Measurements from ENCODE around the gene SHISA9.

The SHISA9 gene

GRCh38 chr16:12927591-12927990 is 26.2 kb downstream of the SHISA9 start:
- H3K4me1 ChIP-seq (ENCODE audit: insufficient read depth, low read length, poor library complexity, severe bottlenecking): no peaks in the 10 kb centered on the region
- H2AFZ ChIP-seq (ENCODE audit: low read length): no peak overlapping the region
- no peaks in the 10 kb centered on the region for H3K27me3 ChIP-seq (ENCODE audit: insufficient read depth, low read length, poor library complexity, severe bottlenecking)
- TF ChIP-seq EZH2phosphoT487 (IDR thresholded peaks at IDR 0.05; ENCODE audit: borderline replicate concordance) (no peak), CTCF (conservative IDR thresholded peaks at IDR 0.05; ENCODE audit: low read length) (no peak)
- H3K36me3 ChIP-seq (ENCODE audit: insufficient read depth, low read length): no peaks in the 10 kb centered on the region
- no peaks in the 10 kb centered on the region for H3K79me2 ChIP-seq (ENCODE audit: insufficient read depth, low read length)
- no peaks in the 10 kb centered on the region for H3K9me3 ChIP-seq (ENCODE audit: insufficient read depth, low read depth, low read length)
- H3K4me3 ChIP-seq (ENCODE audit: low read length, poor library complexity, severe bottlenecking): no peak overlapping the region
- H3K4me2 ChIP-seq (ENCODE audit: low read depth, low read length, poor library complexity, severe bottlenecking): no peak overlapping the region
- H3F3A ChIP-seq (ENCODE audit: low read depth): no peaks in the 10 kb centered on the region
- no peaks in the 10 kb centered on the region for H4K20me1 ChIP-seq (ENCODE audit: insufficient read depth, low read length, poor library complexity, severe bottlenecking)
- no peak overlapping the region for H3K9ac ChIP-seq (ENCODE audit: low read depth, low read length, poor library complexity, severe bottlenecking)
- H3K9me2 ChIP-seq (replicated peaks; ENCODE audit: low read depth, low read length): no peaks in the 10 kb centered on the region

DNA sequence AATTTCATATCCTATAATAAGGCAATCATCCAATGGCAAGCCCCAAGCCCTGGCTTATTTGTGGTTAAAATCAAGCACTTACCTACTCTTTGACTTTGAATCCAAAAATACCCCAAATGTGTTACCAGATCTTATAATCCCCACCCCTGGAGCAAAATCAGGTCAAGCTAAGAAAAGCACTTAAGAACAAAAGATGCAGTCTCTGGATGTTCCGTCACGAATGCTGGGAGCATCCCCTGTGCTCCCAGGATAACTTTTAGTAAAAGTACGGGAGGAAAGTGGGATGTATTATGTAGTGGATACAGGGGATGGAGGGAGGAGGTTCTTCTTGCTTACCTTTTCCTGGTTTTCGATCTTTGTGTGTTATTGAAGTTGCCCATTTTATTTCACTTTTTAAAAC is 29.5 kb downstream of the SHISA9 start:
- Histone ChIP-seq H3K36me3 (ENCODE audit: insufficient read depth, low read length) (no peaks in the 10 kb centered on the region), H3K9me2 (replicated peaks; ENCODE audit: low read depth, low read length) (no peaks in the 10 kb centered on the region), H3K9me3 (ENCODE audit: insufficient read depth, low read depth, low read length) (no peaks in the 10 kb centered on the region), H3K4me2 (ENCODE audit: low read depth, low read length, poor library complexity, severe bottlenecking) (no peak overlapping the region), H3K9ac (ENCODE audit: low read depth, low read length, poor library complexity, severe bottlenecking) (no peak overlapping the region), H3K79me2 (ENCODE audit: insufficient read depth, low read length) (no peaks in the 10 kb centered on the region), H2AFZ (ENCODE audit: low read length) (no peak overlapping the region), H3K4me3 (ENCODE audit: low read length, poor library complexity, severe bottlenecking) (no peak overlapping the region), H4K20me1 (ENCODE audit: insufficient read depth, low read length, poor library complexity, severe bottlenecking) (no peaks in the 10 kb centered on the region), H3F3A (ENCODE audit: low read depth) (no peaks in the 10 kb centered on the region), H3K27me3 (ENCODE audit: insufficient read depth, low read length, poor library complexity, severe bottlenecking) (no peaks in the 10 kb centered on the region), H3K4me1 (ENCODE audit: insufficient read depth, low read length, poor library complexity, severe bottlenecking) (no peaks in the 10 kb centered on the region)
- TF ChIP-seq CTCF (conservative IDR thresholded peaks at IDR 0.05; ENCODE audit: low read length): no peak
- no peak for TF ChIP-seq EZH2phosphoT487 (IDR thresholded peaks at IDR 0.05; ENCODE audit: borderline replicate concordance)

DNA sequence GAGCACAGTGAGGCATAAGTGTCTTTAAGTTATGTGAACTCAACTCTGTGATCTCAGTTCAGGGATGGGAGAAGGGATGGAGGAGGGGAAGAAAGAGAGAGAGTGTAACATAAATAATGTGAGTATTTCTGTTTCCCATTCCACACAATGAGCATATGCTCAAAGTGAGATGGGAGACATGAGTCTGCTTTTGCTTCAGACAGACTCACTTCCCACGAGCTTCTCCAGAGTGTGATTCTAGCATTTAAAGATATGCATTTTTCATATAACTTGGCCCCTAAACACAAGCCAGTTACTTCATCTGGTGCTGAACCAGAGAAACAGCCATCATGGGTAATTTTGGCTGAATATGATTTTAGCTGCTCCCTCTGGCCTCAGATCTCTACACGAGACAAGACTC is 35.0 kb downstream of the SHISA9 start:
- H3K79me2 ChIP-seq (ENCODE audit: insufficient read depth, low read length): no peaks in the 10 kb centered on the region
- TF ChIP-seq CTCF (conservative IDR thresholded peaks at IDR 0.05; ENCODE audit: low read length) (no peak), EZH2phosphoT487 (IDR thresholded peaks at IDR 0.05; ENCODE audit: borderline replicate concordance) (no peak)

More for the DNA sequence above, 35.0 kb downstream of the SHISA9 start:
- Histone ChIP-seq H3K4me1 (ENCODE audit: insufficient read depth, low read length, poor library complexity, severe bottlenecking) (no peaks in the 10 kb centered on the region), H2AFZ (ENCODE audit: low read length) (no peak overlapping the region), H4K20me1 (ENCODE audit: insufficient read depth, low read length, poor library complexity, severe bottlenecking) (no peaks in the 10 kb centered on the region), H3K27me3 (ENCODE audit: insufficient read depth, low read length, poor library complexity, severe bottlenecking) (no peaks in the 10 kb centered on the region), H3K9me2 (replicated peaks; ENCODE audit: low read depth, low read length) (no peaks in the 10 kb centered on the region), H3K9ac (ENCODE audit: low read depth, low read length, poor library complexity, severe bottlenecking) (no peak overlapping the region), H3F3A (ENCODE audit: low read depth) (no peaks in the 10 kb centered on the region), H3K36me3 (ENCODE audit: insufficient read depth, low read length) (no peaks in the 10 kb centered on the region), H3K9me3 (ENCODE audit: insufficient read depth, low read depth, low read length) (no peaks in the 10 kb centered on the region), H3K4me3 (ENCODE audit: low read length, poor library complexity, severe bottlenecking) (no peak overlapping the region), H3K4me2 (ENCODE audit: low read depth, low read length, poor library complexity, severe bottlenecking) (no peak overlapping the region)

Measured in Loucy (cell line).